Stimulated activated CD4-positive, alpha-beta T cell treated with anti-CD3 and anti-CD28 coated beads, Interleukin-12 subunit alpha, Interleukin-12 subunit beta, amount 100 ng/mL, for 48 hours (primary cell): ENCODE data around the gene TSPAN2.
"Not testable (repeated sequence)": the region's sequence is repeated elsewhere in the genome, so short reads cannot be mapped to it uniquely, and the experiment has no call there.

Experiments
- DNase-seq, 3 donors: peaks; one replicate each; pipeline ENCODE4 v3.0.0-alpha.2; 2020; ENCODE audit warnings: low read depth in 2 of 3, low spot score in 1 of 3

Gene TSPAN2

DNA sequence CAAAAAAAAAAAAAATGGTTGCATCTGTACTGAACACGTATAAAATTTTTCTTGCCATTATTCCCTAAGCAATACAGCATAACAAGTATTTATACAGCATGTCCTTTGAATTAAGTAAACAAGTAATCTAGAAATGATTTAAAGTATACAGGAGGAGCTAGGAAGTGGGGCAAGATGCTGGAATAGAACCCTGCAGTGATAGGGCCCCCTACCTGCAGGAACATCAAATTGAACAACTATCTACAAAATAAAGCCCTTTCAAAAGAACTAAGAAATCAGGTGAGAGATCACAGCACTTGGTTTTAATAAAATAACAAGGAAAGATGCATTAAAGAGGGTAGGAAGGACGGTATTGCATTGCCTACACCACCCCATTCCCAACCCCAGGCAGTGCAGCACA lies 48.8 kb downstream of the TSPAN2 start:
- DNase-seq = no peak

DNA sequence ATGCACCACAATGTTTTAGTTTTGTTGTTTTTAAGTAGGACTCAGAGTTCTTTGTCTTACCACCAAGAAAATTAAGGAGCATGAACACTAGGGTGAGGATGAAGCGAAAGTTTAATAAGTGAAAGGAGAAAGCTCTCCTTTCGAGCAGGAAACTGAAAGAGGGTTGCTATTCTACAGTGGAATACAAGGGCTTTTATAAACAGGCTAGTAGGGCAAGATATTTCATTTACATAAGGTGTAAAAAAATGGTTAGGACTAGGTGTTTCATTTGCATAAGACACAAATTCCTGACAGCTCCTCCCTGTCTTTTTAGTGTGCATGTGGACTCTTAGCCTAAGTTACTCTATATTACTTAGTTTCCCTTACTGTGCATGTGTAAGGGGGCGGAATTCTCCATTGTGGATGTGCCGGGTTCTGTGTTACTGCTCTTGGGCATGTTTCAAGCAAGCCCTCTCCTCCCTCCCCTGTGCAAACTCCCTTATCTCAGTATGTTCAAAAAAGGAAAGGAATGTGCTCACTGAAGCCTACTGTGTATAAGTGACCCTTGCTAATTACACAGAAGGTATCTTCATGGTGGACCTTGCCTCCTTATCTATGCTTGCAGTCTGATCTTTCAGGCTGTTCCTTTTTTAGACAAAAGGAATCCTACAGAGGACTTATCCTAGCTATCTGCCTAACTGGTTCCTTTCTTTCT lies 52.3 kb downstream of the TSPAN2 start:
- DNase-seq = no peak

DNA sequence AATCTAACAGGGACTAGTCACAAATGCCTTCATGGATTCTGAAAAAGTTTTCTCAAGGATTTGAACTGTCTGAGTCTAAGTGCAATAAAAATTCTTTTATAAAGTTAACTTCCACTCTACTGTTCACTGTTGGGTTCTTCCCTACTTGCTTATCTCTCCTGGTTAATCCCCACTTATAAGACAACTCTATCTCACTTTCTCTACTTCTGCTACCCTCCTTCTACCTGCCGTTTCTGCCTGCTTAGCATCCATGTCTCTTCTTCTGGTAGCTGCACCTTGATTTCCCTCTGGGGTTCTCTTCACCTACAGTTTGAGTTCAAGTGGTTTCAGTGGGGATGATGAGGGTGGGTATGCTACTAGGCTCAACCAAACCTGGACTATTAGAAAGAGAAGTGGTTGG lies 53.7 kb downstream of the TSPAN2 start:
- DNase-seq = no peak

DNA sequence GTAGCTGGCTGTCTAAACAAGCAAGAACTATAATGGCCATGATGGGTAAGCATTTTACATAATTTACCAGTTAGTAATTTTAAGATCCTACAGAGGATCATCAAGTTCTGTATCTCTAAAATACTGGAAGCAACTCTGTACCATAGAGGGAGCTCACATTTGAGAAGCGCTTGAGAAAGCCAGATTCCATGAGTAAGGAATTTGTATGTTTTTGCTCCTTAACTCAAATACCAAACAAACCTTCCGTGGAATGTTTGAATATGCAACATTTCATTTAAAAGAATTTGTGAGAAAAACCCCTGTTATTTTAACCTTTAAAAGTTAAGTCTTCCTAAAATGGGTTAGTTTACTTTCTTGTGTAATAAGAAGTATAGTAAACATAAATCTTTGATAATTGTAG lies 57.7 kb downstream of the TSPAN2 start:
- DNase-seq = no peak

DNA sequence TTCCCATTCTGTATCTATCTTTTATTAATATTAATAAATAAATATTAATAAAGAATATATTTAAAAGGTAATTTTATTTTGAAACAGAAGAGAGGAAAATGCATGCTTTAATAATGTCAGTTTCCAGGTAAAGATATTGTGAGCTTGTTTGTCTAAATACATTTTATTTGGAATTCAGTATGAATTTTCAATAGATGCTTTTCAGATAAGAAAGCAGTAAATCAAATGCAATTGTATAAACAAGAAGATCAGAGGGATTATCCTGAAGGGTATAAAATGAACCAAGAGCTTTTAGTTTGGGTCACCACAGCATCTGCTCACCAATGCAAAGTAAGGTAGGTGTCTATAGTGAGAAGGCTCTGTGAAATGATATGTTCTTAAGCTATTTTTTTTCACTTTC lies 59.8 kb downstream of the TSPAN2 start, which contains the start of gene TSHB:
Gene TSHB (plus strand): TSS at position 301 of the 400 bp plus-strand sequence. CDS start 3,537 bp downstream, outside the sequence.
- no peak for DNase-seq

DNA sequence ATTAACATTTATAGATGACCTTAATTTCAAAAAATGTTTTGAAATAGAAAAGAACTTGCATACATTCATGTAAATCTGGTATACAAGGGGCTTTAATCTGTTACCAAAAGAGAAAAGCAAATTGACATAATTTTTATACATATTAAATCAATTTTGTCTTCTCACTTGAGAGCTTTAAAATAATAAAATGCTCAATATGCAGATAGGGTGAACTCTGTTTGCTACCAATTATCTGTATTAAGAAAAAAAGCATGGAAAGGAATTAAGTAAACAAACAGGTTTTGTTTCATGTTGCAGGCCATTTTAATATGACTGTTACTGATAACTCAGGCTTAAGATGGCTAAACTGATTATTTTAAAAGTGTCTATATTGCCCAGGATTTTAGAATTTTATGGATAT lies 65.7 kb downstream of the TSPAN2 start:
- no peak for DNase-seq

DNA sequence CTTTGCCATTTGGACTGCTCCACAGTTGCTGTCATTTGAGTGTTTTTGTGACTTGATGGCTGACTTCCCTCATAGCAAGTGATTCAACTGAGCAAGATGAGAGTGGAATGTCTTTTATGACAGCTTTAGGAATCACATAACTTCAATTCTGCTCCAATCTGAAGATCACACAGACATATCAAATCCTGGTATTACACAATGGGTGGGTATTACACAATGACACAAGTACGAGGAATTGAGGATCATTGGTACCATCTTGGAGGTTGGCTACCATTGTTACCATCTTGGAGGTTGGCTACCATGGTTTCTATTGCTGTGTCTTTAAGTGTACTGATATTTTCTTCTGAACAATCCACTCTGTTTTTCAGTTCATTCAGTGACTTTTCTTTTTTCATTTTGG lies 68.2 kb downstream of the TSPAN2 start:
- DNase-seq = no peak

DNA sequence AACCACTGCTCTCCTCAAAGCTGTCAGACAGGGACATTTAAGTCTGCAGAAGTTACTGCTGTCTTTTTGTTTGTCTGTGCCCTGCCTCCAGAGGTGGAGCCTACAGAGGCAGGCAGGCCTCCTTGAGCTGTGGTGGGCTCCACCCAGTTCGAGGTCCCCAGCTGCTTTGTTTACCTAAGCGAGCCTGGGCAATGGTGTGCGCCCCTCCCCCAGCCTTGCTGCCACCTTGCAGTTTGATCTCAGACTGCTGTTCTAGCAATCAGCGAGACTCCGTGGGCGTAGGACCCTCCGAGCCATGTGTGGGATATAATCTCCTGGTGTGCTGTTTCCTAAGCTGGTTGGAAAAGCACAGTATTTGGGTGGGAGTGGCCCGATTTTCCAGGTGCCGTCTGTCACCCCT lies 69.8 kb downstream of the TSPAN2 start:
- not testable (repeated sequence) for DNase-seq

DNA sequence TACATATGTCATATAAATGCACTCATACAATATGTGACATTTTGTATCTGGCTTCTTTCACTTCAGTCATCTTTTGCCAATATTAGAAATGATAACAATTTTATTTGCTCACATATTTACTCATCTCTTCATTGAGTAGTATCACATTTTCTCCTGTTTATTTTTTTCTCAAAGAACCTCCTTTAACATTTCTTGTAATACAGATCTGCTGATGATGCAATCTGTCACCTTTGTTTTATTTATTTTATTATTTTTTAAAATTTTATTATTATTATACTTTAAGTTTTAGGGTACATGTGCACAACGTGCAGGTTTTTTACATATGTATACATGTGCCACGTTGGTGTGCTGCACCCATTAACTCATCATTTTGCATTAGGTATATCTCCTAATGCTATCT lies 75.5 kb downstream of the TSPAN2 start:
- no peak for DNase-seq

DNA sequence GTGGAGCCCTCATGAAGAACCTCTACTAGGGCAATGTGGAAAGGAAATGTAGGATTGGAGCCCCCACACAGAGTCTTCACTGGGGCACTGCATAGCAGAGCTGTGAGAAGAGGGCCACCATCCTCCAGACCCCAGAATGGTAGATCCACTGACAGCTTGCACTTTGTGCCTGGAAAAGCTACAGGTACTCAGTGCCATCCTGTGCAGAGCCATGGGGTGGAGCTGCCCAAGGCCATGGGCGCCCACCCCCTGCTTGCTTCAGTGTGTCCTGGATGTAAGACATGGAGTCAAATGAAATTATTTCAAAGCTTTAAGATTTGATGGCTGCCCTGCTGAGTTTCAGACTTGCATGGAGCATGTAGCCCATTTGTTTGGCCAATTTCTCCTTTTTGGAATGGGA lies 76.9 kb downstream of the TSPAN2 start:
- DNase-seq = no peak

DNA sequence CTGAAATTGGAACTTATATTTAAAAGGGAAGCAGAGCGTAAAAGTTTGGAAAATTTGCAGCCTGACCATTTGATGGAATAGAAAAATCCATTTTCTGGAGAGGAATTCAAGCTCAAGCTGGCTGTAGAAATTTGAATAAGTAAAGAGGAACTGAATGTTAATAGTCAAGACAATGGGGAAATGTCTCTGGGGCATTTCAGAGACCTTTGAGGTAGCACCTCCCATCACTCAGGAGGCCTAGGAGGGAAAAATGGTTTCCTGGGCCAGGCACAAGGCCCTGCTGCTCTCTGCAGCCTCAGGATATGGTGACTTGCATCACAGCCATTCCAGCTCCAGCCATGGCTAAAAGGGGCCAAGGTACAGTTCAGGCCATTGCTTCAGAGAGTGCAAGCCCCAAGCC lies 77.3 kb downstream of the TSPAN2 start:
- no peak for DNase-seq

DNA sequence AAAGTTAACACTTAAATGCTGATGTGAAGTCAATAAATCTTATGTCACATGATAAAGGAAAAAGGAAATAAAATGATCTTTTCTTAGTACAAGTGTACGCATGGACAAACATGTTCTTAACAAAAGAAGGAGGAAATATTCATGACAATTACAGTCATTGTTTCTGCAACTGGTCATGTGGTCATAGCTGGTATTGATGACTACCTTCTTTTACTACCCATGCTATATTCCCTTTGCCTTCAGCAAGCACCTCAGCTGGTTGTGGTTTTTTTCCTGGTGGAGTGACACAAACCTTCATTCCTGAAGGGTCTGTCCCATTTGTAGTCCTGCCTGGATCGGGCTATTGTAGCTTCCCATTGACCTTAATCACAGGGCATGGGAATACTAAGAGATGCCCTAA lies 83.1 kb downstream of the TSPAN2 start:
- no peak for DNase-seq
